NCI-H1417 treated with DMSO at 0.1 percent for 48 hours (cell line): ENCODE measurements around the gene TTLL13.
"Not testable (repeated sequence)": the region's sequence is repeated elsewhere in the genome, so short reads cannot be mapped to it uniquely, and the experiment has no call there.

Experiments used
- DNase-seq: peaks from one replicate; lab custom pipeline; 2025; lab: John Stamatoyannopoulos, UW

Gene TTLL13

DNA sequence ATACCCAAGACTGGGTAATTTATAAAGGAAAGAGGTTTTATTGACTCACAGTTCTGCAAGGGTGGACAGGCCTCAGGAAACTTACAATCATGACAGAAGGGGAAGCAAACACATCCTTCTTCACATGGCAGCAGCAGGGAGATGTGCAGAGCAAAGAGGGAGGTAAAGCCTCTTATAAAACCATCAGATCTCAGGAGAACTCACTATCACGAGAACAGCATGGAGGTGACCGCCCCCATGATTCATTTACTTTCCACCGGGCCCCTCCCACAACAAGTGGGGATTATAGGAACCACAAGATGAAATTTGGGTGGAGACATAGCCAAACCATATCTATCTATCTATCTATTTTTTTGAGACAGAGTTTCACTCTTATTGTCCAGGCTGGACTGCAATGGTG is 10.0 kb upstream of the TTLL13 start:
- DNase-seq, result no peak

DNA sequence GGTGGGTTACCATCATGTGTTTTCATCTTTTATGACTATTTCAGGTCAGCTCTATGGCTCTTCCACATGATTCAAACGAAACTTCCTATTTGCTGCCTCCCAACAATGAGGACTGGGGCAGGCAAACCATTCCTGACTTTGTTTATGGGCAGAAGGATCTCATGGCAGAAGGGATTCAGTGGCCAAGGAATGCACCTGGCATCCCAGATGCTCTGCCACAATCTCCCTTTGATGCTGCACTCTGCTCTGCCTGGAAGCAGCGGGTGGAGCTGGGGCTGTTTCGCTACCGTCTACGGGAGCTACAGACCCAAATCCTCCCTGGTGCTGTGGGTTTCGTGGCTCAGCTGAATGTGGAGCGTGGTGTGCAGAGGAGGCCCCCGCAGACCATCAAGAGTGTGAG is 8.5 kb upstream of the TTLL13 start:
- DNase-seq, result no peak

- no peak for DNase-seq
Observed at GRCh38 chr15:90241343-90242192, 7.8 kb upstream of the TTLL13 start.

GRCh38 chr15:90243943-90244639 is 5.3 kb upstream of the TTLL13 start:
- no peak for DNase-seq

DNA sequence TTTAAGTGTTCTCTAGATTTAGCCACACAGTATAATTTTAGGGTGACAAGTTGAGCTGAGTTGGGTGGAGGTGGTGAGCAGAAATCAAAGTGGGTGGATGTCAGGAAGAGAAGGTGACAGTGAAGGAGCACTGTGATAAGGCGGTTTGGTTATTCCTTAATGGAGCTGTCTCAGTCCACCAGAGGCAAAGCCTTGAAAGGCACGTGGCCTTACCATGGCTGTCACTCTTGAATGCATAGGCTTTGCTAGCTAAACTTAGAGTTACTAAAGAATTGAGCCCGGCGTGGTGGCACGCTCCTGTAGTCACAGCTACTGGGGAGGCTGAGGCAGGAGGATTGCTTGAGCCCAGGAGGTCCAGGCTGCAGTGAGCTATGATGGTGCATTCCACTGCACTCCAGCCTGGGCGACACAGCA is 560 bp upstream of the TTLL13 start:
- DNase-seq, result no peak

GRCh38 chr15:90257776-90258175 is 8.4 kb downstream of the TTLL13 start:
- no peak for DNase-seq

GRCh38 chr15:90259524-90259923 is 10.2 kb downstream of the TTLL13 start:
- DNase-seq, result no peak

- DNase-seq, result not testable (repeated sequence)
Observed at GRCh38 chr15:90260731-90261130, 11.4 kb downstream of the TTLL13 start.

DNA sequence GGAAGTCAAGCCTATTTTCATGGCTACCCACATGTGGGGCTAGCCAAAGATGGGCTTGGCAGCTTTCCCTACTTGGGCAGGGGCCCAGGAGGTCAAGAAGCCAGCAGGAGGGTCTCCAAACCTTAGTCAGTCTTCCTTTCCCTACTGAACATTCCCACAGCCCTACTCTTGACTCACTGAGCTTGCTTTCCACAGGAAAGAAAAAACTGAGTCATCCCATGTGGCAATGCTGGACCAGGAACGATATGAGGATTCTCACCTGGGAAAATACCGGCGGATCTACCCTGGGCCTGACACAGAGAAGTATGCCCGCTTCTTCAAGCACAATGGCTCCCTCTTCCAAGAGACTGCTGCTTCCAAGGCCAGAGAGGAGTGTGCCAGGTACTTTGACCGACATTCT is 12.5 kb downstream of the TTLL13 start:
- DNase-seq, result no peak

GRCh38 chr15:90262426-90262825 is 13.1 kb downstream of the TTLL13 start:
- no peak for DNase-seq

DNA sequence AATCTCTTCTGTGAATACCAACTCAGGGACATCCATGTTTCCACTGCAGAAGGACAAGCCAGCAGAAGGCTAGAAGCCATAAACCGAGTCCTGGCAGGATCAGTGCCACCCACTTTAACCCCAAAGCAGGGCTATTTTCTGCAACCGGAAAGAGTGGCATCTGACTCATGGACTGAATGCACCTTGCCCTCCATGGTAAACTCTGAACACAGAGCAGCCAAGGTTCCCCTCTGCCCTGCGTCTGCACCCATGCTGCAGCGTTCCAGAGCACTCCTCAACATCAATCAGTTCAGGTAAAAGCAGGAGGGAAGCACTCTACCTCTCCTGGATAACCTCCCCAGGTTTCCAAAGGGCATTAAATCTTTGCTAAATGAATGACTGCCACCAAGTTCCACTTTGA is 15.3 kb downstream of the TTLL13 start:
- DNase-seq, result no peak

DNA sequence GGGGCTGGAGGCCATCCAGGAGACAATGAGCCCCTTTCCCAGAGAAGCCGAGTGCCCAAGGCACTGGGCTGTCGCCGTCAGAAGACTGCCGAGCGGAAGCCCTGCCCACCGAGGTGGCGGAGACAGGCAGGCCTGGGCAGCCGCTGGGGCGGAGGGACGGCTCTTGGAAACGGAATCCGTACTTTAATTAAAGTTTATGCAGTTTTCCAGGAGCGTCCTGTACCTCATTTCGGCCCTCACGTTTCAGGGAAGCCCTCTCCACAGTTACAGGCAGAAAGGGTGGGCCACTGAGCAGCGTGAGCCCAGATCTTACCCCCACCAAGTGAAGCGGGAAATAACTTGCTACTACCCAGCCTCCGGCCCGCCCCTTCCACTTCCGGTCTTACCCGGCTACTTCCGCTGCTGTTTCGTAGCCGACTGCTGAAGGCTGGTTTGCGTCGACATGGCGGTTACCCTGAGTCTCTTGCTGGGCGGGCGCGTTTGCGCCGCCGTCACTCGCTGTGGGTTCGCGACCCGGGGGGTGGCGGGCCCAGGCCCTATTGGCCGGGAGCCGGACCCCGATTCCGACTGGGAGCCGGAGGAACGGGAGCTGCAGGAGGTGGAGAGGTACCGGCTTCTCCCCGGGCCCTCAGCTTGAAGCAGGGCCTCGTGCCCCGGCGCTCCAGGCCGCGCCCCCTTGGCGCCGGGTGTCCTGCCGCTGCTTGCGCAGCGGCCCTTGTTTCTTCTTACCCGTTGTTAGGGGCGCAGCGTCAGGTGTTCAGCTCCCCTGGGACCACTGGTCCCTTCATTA is 16.1 kb downstream of the TTLL13 start, which contains the start of gene NGRN:
Gene NGRN, plus strand, starts transcription at position 402 of the 790 bp plus-strand sequence. Its CDS starts 41 bp downstream, at position 443.
- DNase-seq, result peak; percentile 85

DNA sequence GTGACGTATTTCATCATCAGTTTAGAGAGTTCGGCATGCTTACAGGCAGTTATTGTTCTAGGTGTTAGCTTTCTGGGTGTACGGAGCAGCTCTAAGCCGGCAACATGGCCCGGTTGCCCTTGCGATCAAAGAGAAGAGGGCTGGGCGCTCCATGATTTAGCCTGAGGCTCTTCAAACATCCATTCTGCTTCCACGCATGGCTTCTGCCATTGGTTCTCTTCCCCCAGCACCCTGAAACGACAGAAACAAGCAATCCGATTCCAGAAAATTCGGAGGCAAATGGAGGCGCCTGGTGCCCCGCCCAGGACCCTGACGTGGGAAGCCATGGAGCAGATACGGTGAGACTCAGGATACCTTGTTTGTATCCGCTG is 16.7 kb downstream of the TTLL13 start:
- peak; percentile 8 for DNase-seq

DNA sequence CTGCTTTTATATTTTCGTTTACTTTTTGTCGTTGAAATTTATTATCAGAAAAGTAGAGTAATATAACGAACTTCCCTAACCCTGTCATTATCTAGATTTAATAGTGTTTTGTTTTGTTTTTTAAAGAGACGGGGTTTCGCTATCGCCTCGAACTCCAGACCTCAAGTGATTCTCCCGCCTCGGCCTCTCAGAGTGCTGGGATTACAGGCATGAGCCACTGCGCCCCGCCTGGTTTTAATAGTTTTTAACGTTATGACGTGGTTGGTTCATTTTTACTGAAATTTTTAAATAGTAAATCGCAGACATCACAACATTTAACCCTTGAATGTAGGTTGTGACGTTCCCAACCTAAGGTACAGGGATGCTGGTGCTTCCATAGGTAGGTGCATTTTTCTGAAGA is 17.1 kb downstream of the TTLL13 start:
- DNase-seq, result no peak

GRCh38 chr15:90268415-90268814 is 19.1 kb downstream of the TTLL13 start:
- no peak for DNase-seq

DNA sequence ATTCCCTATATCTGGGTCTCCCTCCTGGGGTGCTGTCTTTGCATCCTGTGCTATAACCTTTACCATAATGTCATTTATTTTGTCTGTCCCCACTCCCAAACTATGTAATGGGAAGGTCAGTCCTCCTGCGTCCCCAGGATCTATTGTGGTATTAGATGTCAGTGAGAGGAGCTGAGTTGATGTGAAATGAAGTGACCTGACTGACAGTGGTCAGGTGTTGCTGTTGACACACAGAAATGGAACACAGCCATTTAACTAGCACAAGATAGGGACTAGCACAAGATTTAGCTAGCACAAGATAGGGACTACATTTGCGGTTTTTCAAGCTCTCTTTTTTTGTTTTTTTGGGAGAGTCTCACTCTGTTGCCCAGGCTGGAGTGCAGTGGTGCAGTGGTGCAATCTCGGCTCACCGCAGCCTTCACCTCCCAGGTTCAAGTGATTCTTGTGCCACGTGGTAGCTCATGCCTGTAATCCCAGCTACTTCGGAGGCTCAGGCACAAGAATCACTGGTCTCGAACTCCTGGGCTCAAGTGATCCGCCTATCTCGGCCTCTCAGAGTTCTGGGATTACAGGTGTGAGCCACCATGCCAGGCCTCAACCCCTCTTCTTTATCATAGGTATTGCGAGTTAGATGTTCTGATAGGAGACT is 21.3 kb downstream of the TTLL13 start:
- DNase-seq, result no peak

DNA sequence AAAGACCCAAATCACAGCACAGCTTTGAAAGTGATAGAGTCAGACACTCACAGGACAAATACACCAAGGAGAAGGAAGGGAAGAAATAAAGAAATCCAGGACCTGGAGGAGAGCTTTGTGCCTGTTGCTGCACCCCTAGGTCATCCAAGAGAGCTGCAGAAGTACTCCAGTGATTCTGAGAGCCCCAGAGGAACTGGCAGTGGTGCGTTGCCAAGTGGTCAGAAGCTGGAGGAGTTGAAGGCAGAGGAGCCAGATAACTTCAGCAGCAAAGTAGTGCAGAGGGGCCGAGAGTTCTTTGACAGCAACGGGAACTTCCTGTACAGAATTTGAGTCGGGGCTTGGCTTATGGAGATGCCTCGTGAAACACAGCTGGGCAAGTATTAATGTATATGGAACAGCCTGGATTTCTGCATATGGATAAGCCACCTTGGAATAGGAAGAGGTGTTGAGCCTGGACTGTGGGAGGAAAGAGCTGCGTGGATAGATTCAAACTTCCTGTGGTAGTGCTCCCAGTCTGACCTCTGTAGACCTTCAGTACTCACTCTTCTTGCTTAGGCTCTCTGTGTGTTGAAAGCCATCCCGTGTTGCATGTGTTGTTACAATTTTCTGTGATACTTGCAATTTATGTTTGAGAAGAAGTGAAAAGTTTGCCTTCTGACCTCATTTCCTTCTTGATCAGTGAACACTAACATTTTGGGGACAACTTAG is 22.3 kb downstream of the TTLL13 start:
- DNase-seq, result no peak

DNA sequence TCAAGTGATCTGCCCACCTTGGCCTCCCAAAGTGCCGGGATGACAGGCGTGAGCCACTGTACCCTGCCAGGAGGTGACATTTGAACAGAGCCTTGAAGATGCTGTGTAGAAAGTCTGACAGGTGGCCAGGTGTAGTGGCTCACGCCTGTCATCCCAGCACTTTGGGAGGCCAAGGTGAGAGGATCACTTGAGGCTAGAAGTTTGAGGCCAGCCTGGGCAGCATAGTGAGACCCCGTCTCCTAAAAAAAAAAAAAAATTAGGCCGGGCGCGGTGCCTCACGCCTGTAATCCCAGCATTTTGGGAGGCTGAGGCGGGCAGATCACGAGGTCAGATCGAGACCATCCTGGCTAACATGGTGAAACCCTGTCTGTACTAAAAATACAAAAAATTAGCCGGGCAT is 29.1 kb downstream of the TTLL13 start:
- not testable (repeated sequence) for DNase-seq

- DNase-seq, result not testable (repeated sequence)
Observed at GRCh38 chr15:90280743-90281142, 31.4 kb downstream of the TTLL13 start.

- DNase-seq, result not testable (repeated sequence)
Observed at GRCh38 chr15:90281637-90282036, 32.3 kb downstream of the TTLL13 start.

GRCh38 chr15:90286678-90287077 is 37.3 kb downstream of the TTLL13 start:
- DNase-seq, result no peak
